Lung microvascular endothelial cell (primary cell): ENCODE measurements around the gene CD3D. TPM values are rescaled to one million over a fixed set of nuclear protein-coding genes. Genes with fewer than 3 reads are reported as not detected.
"Not testable (repeated sequence)": the region's sequence is repeated elsewhere in the genome, so short reads cannot be mapped to it uniquely, and the experiment has no call there.

Experiments used
- DNase-seq, 2 donors: peaks; one replicate each; pipeline versions ENCODE4 v3.0.0 to v3.0.0-alpha.2; 2010; ENCODE audit warnings: low read depth in 2 of 2
- total RNA-seq: library from RNA; depleted of rRNA; stranded (reverse); fragments of >200 nt; gene quantifications from 2 replicates; pipeline ENCODE4 v1.2.1, GENCODE V29; 2014

Gene CD3D
- total RNA-seq, 1 donor from 2014 or later: not detected

- no peak for DNase-seq
Measured at GRCh38 chr11:118339281-118339961, 3.1 kb downstream of the CD3D start.

GRCh38 chr11:118338637-118339061 is 3.9 kb downstream of the CD3D start:
- DNase-seq: peak in 1 of 2 donors; percentile 46

GRCh38 chr11:118334745-118335144 is 7.8 kb downstream of the CD3D start:
- DNase-seq: no peak

GRCh38 chr11:118328745-118329144 is 13.8 kb downstream of the CD3D start:
- no peak for DNase-seq

GRCh38 chr11:118325283-118325682 is 17.2 kb downstream of the CD3D start:
- DNase-seq: no peak

- no peak for DNase-seq
Measured at GRCh38 chr11:118322721-118323120, 19.8 kb downstream of the CD3D start.

- no peak for DNase-seq
Measured at GRCh38 chr11:118321386-118322082, 21.0 kb downstream of the CD3D start.

GRCh38 chr11:118320515-118320914 is 22.0 kb downstream of the CD3D start:
- no peak for DNase-seq

GRCh38 chr11:118319337-118319707 is 23.2 kb downstream of the CD3D start:
- DNase-seq: no peak

GRCh38 chr11:118318581-118319336 is 23.7 kb downstream of the CD3D start:
- no peak for DNase-seq

- DNase-seq: no peak
Measured at GRCh38 chr11:118318124-118318523, 24.4 kb downstream of the CD3D start.

GRCh38 chr11:118314988-118315411 is 27.5 kb downstream of the CD3D start:
- DNase-seq: no peak

GRCh38 chr11:118313242-118313641 is 29.3 kb downstream of the CD3D start:
- no peak for DNase-seq

GRCh38 chr11:118312328-118312727 is 30.2 kb downstream of the CD3D start:
- DNase-seq: no peak

GRCh38 chr11:118311518-118311917 is 31.0 kb downstream of the CD3D start:
- peak; percentile 7 to 41 for DNase-seq

GRCh38 chr11:118310781-118311485 is 31.6 kb downstream of the CD3D start:
- peak in 1 of 2 donors; percentile 60 for DNase-seq

- DNase-seq: no peak
Measured at GRCh38 chr11:118310271-118310670, 32.2 kb downstream of the CD3D start.

- not testable (repeated sequence) for DNase-seq
Measured at GRCh38 chr11:118308995-118309528, 33.4 kb downstream of the CD3D start.

- no peak for DNase-seq
Measured at GRCh38 chr11:118306556-118306955, 35.9 kb downstream of the CD3D start.

- DNase-seq: no peak
Measured at GRCh38 chr11:118305726-118306125, 36.8 kb downstream of the CD3D start.

GRCh38 chr11:118304568-118305248 is 37.8 kb downstream of the CD3D start, which contains the start of gene CD3E:
TSS of gene CD3E (plus strand) at chr11:118304730. CDS start at chr11:118304953, 223 bp downstream.
- no peak for DNase-seq
